D721Med (cell line): ENCODE measurements around the gene TK2.

Source experiments
- DNase-seq: peaks from one replicate; pipeline ENCODE4 v3.0.0; 2011; ENCODE audit warnings: low spot score; ENCODE audit not compliant: insufficient read length
- FAIRE-seq: peaks from 2 replicates; lab custom pipeline; 2011; peaks lifted over from hg19 to GRCh38; lab: Jason Lieb, UNC
- TF ChIP-seq, protein P1 (sequence below): IDR thresholded peaks from 2 replicates; pipeline ENCODE4 v1.5.1; 2012; ENCODE audit warnings: mild to moderate bottlenecking, control low read depth; ENCODE audit not compliant: insufficient read depth; ENCODE audit errors: missing control alignments

Gene TK2

DNA sequence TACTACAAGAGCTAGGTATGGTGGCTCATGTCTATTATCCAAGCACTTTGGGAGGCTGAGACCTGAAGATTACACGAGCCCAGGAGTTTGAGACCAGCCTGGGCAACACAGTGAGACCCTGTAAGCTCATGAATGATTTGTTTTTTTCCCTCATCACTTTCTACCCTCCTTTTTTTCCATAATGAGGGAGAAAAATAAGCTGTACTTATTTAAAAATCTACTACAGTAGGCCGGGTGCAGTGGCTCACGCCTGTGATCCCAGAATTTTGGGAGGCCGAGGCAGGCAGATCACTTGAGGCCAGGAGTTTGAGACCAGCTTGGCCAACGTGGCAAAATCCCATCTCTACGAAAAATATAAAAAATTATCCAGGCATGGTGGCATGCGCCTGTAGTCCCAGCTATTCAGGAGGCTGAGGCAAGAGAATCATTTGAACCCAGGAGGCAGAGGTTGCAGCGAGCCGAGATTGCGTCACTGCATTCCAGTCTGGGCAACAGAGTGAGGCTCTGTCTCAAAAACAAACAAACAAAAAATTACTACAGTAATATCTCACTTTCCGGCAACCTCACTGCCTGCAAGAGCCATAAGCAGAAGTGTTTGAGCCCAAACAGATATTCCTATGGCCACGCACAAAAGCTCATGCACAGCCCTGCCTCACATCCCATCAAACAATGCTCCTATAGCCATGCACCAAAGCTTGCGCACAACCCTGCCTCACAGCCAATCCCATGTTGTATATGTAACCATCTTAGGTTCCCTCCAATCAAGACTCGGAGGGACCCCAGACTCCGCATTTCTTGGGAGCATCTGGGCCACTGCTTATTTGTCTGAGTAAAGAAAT is 37.4 kb downstream of the TK2 start:
- TF ChIP-seq, protein P1, sequence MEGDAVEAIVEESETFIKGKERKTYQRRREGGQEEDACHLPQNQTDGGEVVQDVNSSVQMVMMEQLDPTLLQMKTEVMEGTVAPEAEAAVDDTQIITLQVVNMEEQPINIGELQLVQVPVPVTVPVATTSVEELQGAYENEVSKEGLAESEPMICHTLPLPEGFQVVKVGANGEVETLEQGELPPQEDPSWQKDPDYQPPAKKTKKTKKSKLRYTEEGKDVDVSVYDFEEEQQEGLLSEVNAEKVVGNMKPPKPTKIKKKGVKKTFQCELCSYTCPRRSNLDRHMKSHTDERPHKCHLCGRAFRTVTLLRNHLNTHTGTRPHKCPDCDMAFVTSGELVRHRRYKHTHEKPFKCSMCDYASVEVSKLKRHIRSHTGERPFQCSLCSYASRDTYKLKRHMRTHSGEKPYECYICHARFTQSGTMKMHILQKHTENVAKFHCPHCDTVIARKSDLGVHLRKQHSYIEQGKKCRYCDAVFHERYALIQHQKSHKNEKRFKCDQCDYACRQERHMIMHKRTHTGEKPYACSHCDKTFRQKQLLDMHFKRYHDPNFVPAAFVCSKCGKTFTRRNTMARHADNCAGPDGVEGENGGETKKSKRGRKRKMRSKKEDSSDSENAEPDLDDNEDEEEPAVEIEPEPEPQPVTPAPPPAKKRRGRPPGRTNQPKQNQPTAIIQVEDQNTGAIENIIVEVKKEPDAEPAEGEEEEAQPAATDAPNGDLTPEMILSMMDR: no peak
- no peak for FAIRE-seq

DNA sequence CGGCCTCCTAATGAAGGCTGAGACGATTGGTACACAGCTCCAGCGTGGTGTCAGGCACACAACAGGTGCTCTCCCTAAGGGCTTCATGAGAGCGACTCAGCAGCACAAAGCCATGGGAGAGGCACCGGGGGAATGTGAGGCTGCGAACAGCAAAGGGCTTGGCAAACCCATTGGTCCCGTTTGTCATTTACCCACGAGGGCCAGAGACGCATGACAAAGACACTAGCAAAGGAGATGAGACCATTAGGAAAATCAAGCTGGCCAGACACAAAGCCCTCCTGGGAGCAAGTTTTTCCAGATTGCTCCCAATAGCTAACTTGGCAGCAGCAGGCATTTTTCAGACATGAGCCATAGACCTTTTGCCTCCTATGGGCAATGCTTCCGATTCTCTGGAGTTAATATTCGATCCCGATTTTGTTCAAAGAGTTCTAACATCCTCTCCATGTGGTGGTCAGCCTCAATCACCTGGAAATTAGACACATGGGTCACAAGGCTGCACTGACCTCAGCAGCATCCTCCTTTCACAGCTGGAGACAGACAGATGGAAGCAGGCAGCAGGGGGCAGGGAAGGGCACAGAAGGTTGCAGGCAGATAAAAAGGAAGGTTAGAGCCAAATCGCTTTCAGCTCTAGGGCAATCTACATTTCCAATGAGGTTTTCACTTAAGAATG is 38.2 kb downstream of the TK2 start:
- TF ChIP-seq, protein P1: no peak
- FAIRE-seq (no peak), DNase-seq (no peak)

More for the DNA sequence above, 37.4 kb downstream of the TK2 start:
- no peak for DNase-seq

DNA sequence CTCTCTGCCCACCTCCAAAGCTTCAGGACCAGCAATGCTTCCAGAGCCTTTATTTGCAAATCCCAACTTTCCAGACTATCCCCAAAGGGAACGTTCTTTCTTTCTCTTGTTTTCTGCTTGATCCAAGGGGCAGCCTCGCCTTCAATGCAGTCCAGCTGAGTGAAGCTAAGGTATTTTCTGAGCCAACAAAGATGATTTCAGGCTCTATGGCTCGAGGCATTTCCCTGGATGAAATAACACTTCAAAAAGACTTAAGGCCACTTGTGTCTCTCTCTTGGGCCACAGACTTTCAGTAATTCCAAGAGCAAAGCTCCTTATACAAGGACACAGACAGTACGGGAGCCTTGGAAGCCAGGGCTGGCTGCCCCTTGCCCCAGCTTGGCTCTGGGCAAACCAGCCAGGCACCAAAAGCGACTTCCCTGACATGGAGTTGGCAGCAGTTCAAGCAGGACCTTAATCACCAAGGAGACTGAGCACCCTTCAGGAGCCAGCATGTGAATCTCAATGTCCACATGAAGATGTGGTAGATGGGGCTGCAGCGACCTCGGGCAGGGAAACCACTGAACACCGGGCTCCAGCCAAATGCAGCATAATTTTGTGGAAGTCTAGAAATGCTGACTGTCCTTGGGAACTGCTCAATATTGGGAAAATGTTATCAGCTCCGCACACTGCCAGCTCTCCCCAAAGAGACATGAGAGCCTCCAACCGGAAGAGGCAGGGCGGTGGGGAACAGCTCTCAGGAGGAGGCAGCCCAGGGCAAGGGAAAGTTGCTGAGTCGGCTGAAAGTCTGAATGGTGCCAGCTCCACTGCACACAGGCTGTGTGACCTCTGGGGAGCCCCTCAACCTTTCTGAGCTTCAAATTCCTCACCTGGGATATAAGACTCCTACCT is 39.0 kb downstream of the TK2 start:
- TF ChIP-seq, protein P1: no peak
- DNase-seq (no peak), FAIRE-seq (no peak)

DNA sequence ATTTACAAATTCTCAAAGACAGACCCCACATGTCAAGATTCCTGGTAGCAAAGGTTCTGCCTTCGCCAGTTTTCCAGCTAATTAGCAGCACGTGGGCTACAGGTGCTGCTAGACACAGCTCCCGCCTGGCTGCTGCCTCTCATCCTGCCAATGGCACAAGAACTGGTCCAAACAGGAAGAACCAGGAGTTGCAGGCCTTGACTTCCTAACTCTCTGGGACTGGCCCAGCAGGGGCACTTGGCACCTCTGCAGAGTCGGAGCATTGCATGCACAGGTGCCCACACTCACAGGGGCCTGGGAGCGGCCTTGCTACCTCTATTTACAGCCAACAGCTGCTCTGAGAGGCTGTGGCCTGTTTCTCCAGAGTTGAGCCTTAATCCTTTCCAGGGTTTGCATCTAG is 39.6 kb downstream of the TK2 start:
- FAIRE-seq (no peak), DNase-seq (no peak)
- TF ChIP-seq, protein P1: no peak

DNA sequence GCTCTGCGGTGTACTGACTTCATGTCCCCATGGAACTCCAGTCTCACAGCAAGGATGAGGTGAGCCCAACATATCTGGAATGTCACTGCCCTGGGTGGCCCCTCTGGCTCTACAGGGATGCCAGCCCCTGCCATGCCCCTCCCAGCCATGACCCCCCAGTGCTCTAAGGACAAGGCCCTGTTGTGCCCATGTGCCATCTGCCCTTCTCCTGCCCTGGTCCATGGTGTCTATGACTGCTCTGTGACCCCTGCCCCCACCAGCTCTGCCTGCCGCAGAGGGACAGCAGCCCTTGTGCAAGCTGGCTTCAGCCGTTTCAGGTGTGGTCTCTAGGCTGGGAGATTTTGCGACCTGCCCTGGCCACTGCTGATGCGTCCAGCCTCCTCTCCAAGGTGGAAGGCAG is 40.3 kb downstream of the TK2 start:
- TF ChIP-seq, protein P1: no peak

DNA sequence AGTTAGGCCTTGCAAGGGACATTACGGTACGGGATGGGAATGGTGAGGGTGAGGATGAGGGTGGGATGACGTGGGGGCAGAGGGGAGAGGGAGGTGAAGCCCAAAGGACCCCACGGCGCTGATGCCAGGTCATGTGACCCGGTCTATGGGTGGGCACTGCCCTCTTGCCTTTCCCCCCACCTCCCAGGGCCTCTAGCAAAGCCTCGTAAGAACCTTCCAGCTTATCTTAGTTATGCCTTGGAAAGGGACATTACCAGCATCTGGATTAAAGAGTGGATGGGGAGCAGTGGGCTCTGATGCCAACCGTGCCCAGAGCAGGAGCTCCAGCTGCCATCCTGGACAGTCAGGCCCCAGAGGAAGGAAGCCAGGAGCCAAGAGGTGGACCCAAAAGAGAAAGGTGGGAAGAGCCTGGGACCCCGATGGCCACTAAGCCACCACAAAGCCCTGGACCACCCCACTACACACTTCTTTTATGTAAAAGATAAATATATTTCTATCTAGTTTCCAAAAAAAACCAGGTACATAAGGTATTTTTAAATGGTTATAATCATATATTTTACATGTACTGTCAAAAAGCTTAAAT is 40.9 kb downstream of the TK2 start:
- TF ChIP-seq, protein P1: no peak
- no peak for FAIRE-seq
- no peak for DNase-seq

More for the DNA sequence above, 40.3 kb downstream of the TK2 start:
- DNase-seq: no peak
- no peak for FAIRE-seq
